MCF 10A (cell line): ENCODE results near the gene HADHB. TPM values are rescaled to one million over a fixed set of nuclear protein-coding genes. Genes with fewer than 3 reads are reported as not detected.

Experiments used
- BruUV-seq: library from RNA; stranded (reverse); fragments of 400-500 nt; replicated peaks from 2 replicates; lab custom pipeline; 2021; lab: Mats Ljungman, UMichigan
- CTCF ChIA-PET: fragments of 300-600 bp; sonication (Branson Sonifier 250); formaldehyde crosslinking; extraction: SDS; loops from one replicate; lab custom pipeline; 2021; ENCODE audit warnings: antibody characterized with exemption, inconsistent platforms; lab: Yijun Ruan, JAX
- POLR2A ChIA-PET: fragments of 300-600, 350-650 bp; sonication (Branson Sonifier 250); formaldehyde crosslinking; extraction: SDS; loops from one replicate; lab custom pipeline; 2020; ENCODE audit warnings: antibody characterized with exemption, inconsistent platforms; lab: Yijun Ruan, JAX
- DNase-seq: peaks from one replicate; pipeline ENCODE4 v3.0.0-alpha.2; 2018; ENCODE audit not compliant: unreplicated experiment
- H3K27ac Mint-ChIP-seq: one replicate; pipeline ENCODE4 v1.8.0; 2022; ENCODE audit warnings: mild to moderate bottlenecking, low read depth, mixed read lengths; ENCODE audit not compliant: unreplicated experiment
- H3K27me3 Mint-ChIP-seq: one replicate; pipeline ENCODE4 v1.8.0; 2022; ENCODE audit warnings: mixed read lengths; ENCODE audit not compliant: insufficient read depth, unreplicated experiment
- H3K36me3 Mint-ChIP-seq: one replicate; pipeline ENCODE4 v1.8.0; 2022; ENCODE audit warnings: mild to moderate bottlenecking, moderate library complexity, mixed read lengths; ENCODE audit not compliant: insufficient read depth, unreplicated experiment
- H3K4me1 Mint-ChIP-seq: one replicate; pipeline ENCODE4 v1.8.0; 2022; ENCODE audit warnings: mixed read lengths; ENCODE audit not compliant: insufficient read depth, unreplicated experiment
- H3K4me3 Mint-ChIP-seq: one replicate; pipeline ENCODE4 v1.8.0; 2022; ENCODE audit warnings: mild to moderate bottlenecking, moderate library complexity, mixed read lengths; ENCODE audit not compliant: unreplicated experiment
- H3K9me3 Mint-ChIP-seq: one replicate; pipeline ENCODE4 v1.8.0; 2022; ENCODE audit warnings: mixed read lengths; ENCODE audit not compliant: unreplicated experiment
- intact Hi-C: fragments of 100-400 bp; cut with micrococcal nuclease; formaldehyde crosslinking; loops from 2 replicates; pipeline ENCODE4 v1.14.1; 2022
- total RNA-seq: library from RNA; stranded (reverse); gene quantifications from 2 replicates; pipeline ENCODE4 v1.2.3, GENCODE V29; 2022
- TF ChIP-seq, protein P1 (sequence below): fragments of 200-600 bp; IDR thresholded peaks from one replicate; pipeline ENCODE4 v1.8.0; 2022; ENCODE audit warnings: antibody characterized with exemption, mild to moderate bottlenecking; ENCODE audit not compliant: unreplicated experiment

Gene HADHB
- total RNA-seq, 1 experiment from 2014 or later: 143 TPM

DNA sequence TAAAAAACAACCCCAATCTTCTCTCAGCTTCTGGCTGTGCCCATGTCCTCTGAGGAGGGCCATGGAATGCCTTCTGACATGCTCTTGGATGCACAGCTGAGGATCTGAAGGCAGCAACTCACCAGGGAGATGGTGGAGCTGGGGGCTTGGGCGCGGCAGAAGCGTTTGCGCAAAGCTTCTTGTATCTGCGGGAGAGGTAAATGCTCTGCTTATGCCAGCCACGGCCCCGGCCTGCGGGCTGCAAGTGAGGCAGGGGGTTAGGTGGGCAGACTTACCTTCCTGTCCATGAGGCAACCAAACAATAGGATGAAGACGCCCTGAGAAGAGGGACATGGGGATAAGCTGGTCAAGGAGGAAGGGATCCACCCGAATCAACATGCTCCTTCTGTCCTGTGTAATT lies 65.2 kb downstream of the HADHB start:
- DNase-seq: no peak
- intact Hi-C loops: no loop called here
- no peak overlapping the region for H3K27ac Mint-ChIP-seq
- no TSS peak for BruUV-seq
- POLR2A ChIA-PET: interaction anchor here (0.6 to 1.4 kb wide), 4 partner anchors 10 to 317 kb away, joined by 3 to 5 read pairs (median 4); partner anchors contain the start of gene SELENOI
- H3K36me3 Mint-ChIP-seq: no peaks in the 10 kb centered on the region
- TF ChIP-seq, protein P1, sequence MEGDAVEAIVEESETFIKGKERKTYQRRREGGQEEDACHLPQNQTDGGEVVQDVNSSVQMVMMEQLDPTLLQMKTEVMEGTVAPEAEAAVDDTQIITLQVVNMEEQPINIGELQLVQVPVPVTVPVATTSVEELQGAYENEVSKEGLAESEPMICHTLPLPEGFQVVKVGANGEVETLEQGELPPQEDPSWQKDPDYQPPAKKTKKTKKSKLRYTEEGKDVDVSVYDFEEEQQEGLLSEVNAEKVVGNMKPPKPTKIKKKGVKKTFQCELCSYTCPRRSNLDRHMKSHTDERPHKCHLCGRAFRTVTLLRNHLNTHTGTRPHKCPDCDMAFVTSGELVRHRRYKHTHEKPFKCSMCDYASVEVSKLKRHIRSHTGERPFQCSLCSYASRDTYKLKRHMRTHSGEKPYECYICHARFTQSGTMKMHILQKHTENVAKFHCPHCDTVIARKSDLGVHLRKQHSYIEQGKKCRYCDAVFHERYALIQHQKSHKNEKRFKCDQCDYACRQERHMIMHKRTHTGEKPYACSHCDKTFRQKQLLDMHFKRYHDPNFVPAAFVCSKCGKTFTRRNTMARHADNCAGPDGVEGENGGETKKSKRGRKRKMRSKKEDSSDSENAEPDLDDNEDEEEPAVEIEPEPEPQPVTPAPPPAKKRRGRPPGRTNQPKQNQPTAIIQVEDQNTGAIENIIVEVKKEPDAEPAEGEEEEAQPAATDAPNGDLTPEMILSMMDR: no peak
- no peak overlapping the region for H3K4me3 Mint-ChIP-seq
- no peaks in the 10 kb centered on the region for H3K4me1 Mint-ChIP-seq
- no peaks in the 10 kb centered on the region for H3K9me3 Mint-ChIP-seq
- CTCF ChIA-PET: interaction anchor here (1.2 kb wide), 1 partner anchor 35 kb away, joined by 4 read pairs; no protein-coding TSS in a partner anchor
- H3K27me3 Mint-ChIP-seq: no peaks in the 10 kb centered on the region

DNA sequence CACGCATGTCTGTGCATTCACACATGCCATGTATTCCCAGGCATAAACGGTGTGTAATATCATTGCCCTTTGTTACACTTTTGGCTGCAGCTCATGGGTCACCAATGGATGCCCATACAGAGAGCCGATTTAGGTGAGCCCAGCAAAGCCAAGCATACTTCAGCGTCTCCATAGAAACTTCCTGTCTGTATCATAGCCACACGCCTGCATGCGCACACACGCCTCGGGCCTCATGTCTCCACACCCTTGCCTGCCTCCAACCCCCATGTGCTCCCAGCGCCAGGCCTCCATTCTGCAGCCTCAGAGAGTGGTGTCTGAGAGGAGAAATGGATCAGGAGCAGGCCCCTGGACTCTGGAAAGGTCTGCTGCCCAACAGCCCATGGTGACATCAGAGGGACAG lies 67.7 kb downstream of the HADHB start:
- CTCF ChIA-PET: no interaction called here
- Mint-ChIP-seq H3K4me3 (no peak overlapping the region), H3K27ac (no peak overlapping the region), H3K4me1 (no peaks in the 10 kb centered on the region), H3K9me3 (no peaks in the 10 kb centered on the region), H3K27me3 (no peaks in the 10 kb centered on the region), H3K36me3 (no peaks in the 10 kb centered on the region)
- POLR2A ChIA-PET: interaction anchor here (0.9 to 1.4 kb wide), 2 partner anchors 9 to 12 kb away, joined by 3 read pairs; no protein-coding TSS in a partner anchor
- TF ChIP-seq, protein P1: no peak
- intact Hi-C loops: no loop called here
- DNase-seq: no peak
- no TSS peak for BruUV-seq

DNA sequence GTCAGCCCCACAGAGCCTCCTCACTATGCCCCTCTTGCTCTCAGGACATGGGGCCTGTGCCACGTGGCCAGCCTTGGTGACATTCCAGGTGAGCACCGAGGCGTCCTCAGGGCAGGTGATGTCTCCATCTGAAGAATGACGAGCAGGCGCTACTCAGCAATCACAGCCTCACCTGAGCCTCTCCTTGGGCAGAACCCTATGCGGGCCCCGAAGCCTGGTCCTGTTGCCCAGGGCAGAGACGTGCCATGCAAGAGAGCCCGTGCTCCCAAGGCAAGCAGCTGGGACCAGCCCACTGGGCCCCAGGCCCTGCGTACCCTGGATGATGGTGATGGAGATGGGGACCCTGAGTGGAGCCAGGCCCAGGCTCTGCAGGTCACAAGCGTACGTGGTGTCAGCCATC lies 68.7 kb downstream of the HADHB start:
- Mint-ChIP-seq H3K4me1 (no peaks in the 10 kb centered on the region), H3K9me3 (no peaks in the 10 kb centered on the region), H3K27ac (no peak overlapping the region), H3K4me3 (no peak overlapping the region), H3K36me3 (no peaks in the 10 kb centered on the region), H3K27me3 (no peaks in the 10 kb centered on the region)
- no TSS peak for BruUV-seq
- intact Hi-C loops: no loop called here
- TF ChIP-seq, protein P1: no peak
- DNase-seq: no peak
- CTCF ChIA-PET: interaction anchor here (0.7 to 0.8 kb wide), 2 partner anchors 9 to 27 kb away, joined by 4 to 5 read pairs; no protein-coding TSS in a partner anchor
- POLR2A ChIA-PET: interaction anchor here (0.9 to 1.4 kb wide), 3 partner anchors 8 to 69 kb away, joined by 3 to 7 read pairs (median 3); partner anchors contain the start of gene HADHA

DNA sequence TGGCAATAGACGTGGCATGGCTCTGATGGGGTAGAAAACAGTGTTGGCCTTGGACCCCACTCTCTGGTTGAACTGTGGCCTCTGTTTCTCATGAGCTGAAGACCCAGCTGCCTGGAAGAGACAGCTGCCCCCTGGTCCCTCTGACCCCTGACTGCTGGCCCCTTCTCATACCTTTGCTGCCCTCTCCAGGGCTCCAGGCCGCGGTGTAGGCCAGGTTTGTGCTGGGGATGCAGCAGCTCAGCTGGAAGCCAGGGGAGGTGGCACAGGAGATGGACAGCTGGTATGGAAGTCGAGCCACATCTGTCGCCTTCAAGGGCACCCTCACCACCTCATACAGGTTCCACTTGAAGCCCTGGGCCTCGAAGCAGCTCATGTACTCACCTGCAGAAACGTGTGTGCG lies 69.5 kb downstream of the HADHB start:
- BruUV-seq: no TSS peak
- Mint-ChIP-seq H3K9me3 (no peaks in the 10 kb centered on the region), H3K27ac (no peak overlapping the region), H3K4me1 (no peaks in the 10 kb centered on the region), H3K36me3 (no peaks in the 10 kb centered on the region), H3K4me3 (no peak overlapping the region), H3K27me3 (no peaks in the 10 kb centered on the region)
- intact Hi-C loops: no loop called here
- ChIA-PET POLR2A (interaction anchor here (1.2 to 1.4 kb wide), 2 partner anchors 9 to 68 kb away, joined by 3 to 7 read pairs; no protein-coding TSS in a partner anchor), CTCF (interaction anchor here (0.5 to 0.8 kb wide), 3 partner anchors 23 to 87 kb away, joined by 3 to 4 read pairs (median 3); no protein-coding TSS in a partner anchor)
- no peak for DNase-seq
- TF ChIP-seq, protein P1: peak; percentile 17
